K562 (cell line): ENCODE data around the gene LLCFC1. TPM values are rescaled to one million over a fixed set of nuclear protein-coding genes. Genes with fewer than 3 reads are reported as not detected.

Source experiments
- ASH1L ChIP-seq: fragments of 450-650 bp; IDR thresholded peaks from 2 replicates; pipeline ENCODE4 v1.6.1; 2018; ENCODE audit warnings: borderline replicate concordance, mild to moderate bottlenecking, low read depth; ENCODE audit not compliant: partially characterized antibody
- CXXC5 ChIP-seq: fragments of 250-450 bp; sonication (Bioruptor Pico); IDR thresholded peaks from 2 replicates; pipeline ENCODE4 v1.8.0; 2022; ENCODE audit warnings: inconsistent platforms, mild to moderate bottlenecking, moderate library complexity
- FOSL1 ChIP-seq: fragments of 200-800 bp; sonication (Bioruptor generic); conservative IDR thresholded peaks from 2 replicates; pipeline ENCODE4 v1.6.1; 2016; ENCODE audit warnings: missing genetic modification characterization, missing compliant biosample characterization
- HLTF ChIP-seq: fragments of 450-650 bp; IDR thresholded peaks from 2 replicates; pipeline ENCODE4 v1.6.1; 2016
- HOXB6 ChIP-seq: fragments of 250-450 bp; sonication (Bioruptor Pico); IDR thresholded peaks from 2 replicates; pipeline ENCODE4 v1.5.1; 2022; ENCODE audit warnings: mild to moderate bottlenecking, borderline replicate concordance
- MED1 ChIP-seq: sonication (generic); formaldehyde crosslinking; IDR thresholded peaks from 2 replicates; pipeline ENCODE4 v1.8.1; 2023; ENCODE audit warnings: missing genetic modification reagents, borderline replicate concordance
- NCOA2 ChIP-seq, 2 experiments: fragments of 450-650 bp; IDR thresholded peaks; 2 replicates each; pipeline ENCODE4 v1.6.1; 2018; ENCODE audit warnings: mild to moderate bottlenecking in 2 of 2, moderate library complexity in 1 of 2; ENCODE audit not compliant: partially characterized antibody in 2 of 2
- PCBP1 ChIP-seq: fragments of 200-400 bp; formaldehyde crosslinking; IDR thresholded peaks from 2 replicates; pipeline ENCODE4 v1.6.1; 2018; ENCODE audit warnings: mild to moderate bottlenecking, low read depth, low read length; ENCODE audit not compliant: poor library complexity, severe bottlenecking
- POLR2A ChIP-seq: fragments of 450-650 bp; conservative IDR thresholded peaks from 2 replicates; pipeline ENCODE4 v1.6.1; 2016
- RBM34 ChIP-seq: fragments of 200-400 bp; formaldehyde crosslinking; IDR thresholded peaks from 2 replicates; pipeline ENCODE4 v1.6.1; 2018; ENCODE audit warnings: low read length, borderline replicate concordance; ENCODE audit not compliant: insufficient read depth
- SIN3B ChIP-seq: fragments of 450-650 bp; IDR thresholded peaks from 2 replicates; pipeline ENCODE4 v1.6.1; 2017; ENCODE audit warnings: low read depth, mild to moderate bottlenecking, moderate library complexity
- SLC30A9 ChIP-seq: fragments of 250-450 bp; sonication (Bioruptor Pico); IDR thresholded peaks from 2 replicates; pipeline ENCODE4 v1.8.0; 2022; ENCODE audit warnings: mild to moderate bottlenecking, moderate library complexity
- SRSF1 ChIP-seq: fragments of 200-400 bp; formaldehyde crosslinking; IDR thresholded peaks from 2 replicates; pipeline ENCODE4 v1.6.1; 2017; ENCODE audit warnings: mild to moderate bottlenecking, low read depth, low read length, moderate library complexity
- ZBED1 ChIP-seq: IDR thresholded peaks from 2 replicates; pipeline ENCODE4 v1.6.1; 2014
- ZEB2 ChIP-seq: fragments of 450-650 bp; IDR thresholded peaks from 2 replicates; pipeline ENCODE4 v1.6.1; 2016
- ZNF12 ChIP-seq: sonication (generic); formaldehyde crosslinking; IDR thresholded peaks from 2 replicates; pipeline ENCODE4 v1.4.0; 2020; ENCODE audit warnings: mild to moderate bottlenecking, missing genetic modification reagents
- ZNF408 ChIP-seq: fragments of 250-450 bp; sonication (Bioruptor Pico); IDR thresholded peaks from 2 replicates; pipeline ENCODE4 v1.4.0; 2020; ENCODE audit warnings: low read depth, mild to moderate bottlenecking, moderate library complexity
- ZNF644 ChIP-seq: fragments of 200-800 bp; sonication (Bioruptor generic); IDR thresholded peaks from 2 replicates; pipeline ENCODE4 v1.6.1; 2016; ENCODE audit warnings: low read depth, missing genetic modification characterization, missing compliant biosample characterization
- ZZZ3 ChIP-seq: fragments of 450-650 bp; IDR thresholded peaks from 2 replicates; pipeline ENCODE4 v1.6.1; 2016; ENCODE audit warnings: antibody characterized with exemption, mild to moderate bottlenecking, moderate library complexity
- polyA plus RNA-seq, 8 experiments: library from polyadenylated mRNA; depleted of rRNA in 4 of 8; stranded (reverse) in 5 of 8; unstranded in 3 of 8; fragments of >200 nt; fragmentation: Nextera tagmentation in 2 of 8; fragmentation: Illumina TruSeq in 1 of 8; extraction: Ambion mirVana in 2 of 8; extraction: Trizol in 1 of 8; gene quantifications; 2 replicates each; pipeline versions ENCODE4 v1.2.1 to v1.2.3, GENCODE V29; 2011 to 2014; ENCODE audit warnings: inconsistent platforms in 1 of 8, missing spikeins in 1 of 8
- total RNA-seq, 7 experiments: library from RNA; depleted of rRNA in 6 of 7; stranded (reverse); fragments of >200 nt in 6 of 7; fragmentation: Illumina TruSeq in 2 of 7; extraction: Trizol in 2 of 7; gene quantifications; 2 replicates each; pipeline versions ENCODE4 v1.2.1 to v1.2.3, GENCODE V29; 2011 to 2021; ENCODE audit warnings: low replicate concordance in 1 of 7
- TF ChIP-seq, protein P1 (sequence below), 2 experiments: IDR thresholded peaks in 1 of 2; conservative IDR thresholded peaks in 1 of 2; 2 replicates each; pipeline ENCODE4 v1.6.1; 2016; ENCODE audit warnings: low read depth in 2 of 2, mild to moderate bottlenecking in 1 of 2, missing compliant biosample characterization in 1 of 2, missing genetic modification characterization in 1 of 2, moderate library complexity in 1 of 2
- TF ChIP-seq, protein P2 (sequence below): sonication (generic); formaldehyde crosslinking; IDR thresholded peaks from 2 replicates; pipeline ENCODE4 v1.8.1; 2023; ENCODE audit warnings: mild to moderate bottlenecking, missing genetic modification reagents

Gene LLCFC1
- total and polyA plus RNA-seq, 9 of the 15 experiments (the other 6 are each of a cell fraction or from before 2014, with no cell fraction given) = not detected

DNA sequence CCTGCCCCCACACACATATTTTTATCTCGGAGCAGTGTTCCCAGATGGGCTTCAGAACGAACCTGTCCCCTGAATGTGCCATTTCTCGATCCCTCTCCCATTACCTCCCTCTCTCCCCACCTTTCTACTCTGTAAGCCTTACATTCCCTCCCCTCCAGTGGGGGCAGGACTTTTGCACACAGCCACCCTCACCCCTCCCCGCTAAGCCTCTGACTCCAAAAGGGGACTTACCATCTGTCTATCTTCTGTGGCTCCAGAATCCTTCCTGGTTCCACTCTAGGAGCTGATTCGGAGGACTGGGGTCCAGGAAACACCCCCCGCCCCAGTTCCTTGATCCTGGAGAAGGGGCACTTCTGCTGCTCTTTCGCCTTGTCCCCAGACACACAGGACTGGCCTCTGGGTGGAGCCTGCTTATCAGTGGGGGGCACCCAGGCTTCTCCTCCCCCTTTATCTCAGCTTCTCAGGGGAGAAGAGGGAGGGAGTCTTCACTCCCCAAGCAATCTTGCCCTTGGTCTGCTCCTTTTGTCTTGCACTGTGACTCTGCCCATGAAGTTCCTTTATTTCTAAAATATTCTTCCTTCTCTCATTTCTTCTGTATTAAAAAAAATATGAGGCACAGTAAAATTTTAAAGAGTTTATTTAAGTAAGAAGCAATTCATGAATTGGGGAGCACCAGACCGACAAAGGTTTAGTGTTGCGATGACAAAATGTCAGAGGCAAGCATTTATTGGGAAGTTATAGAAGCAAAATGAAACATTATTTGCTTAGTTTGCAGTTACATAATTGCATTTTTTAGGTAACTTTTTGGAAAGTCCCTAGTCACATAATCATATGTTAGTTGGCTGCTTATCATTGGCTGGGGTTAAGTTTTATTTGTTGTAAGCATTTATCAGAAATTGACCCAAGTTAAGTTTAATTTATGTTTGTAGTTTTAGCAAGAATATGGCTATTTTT, 23.0 kb downstream of the LLCFC1 start, which contains the start of gene KEL (continued):
- peak; percentile 18 for TF ChIP-seq ASH1L
- TF ChIP-seq FOSL1 (tag) = peak; percentile 55
- TF ChIP-seq ZBED1 = no peak
- no peak for TF ChIP-seq HOXB6
- no peak for TF ChIP-seq RBM34
- peak; percentile 61; the same call in 1 of the 2 replicates for TF ChIP-seq ZEB2
- peak; percentile 61 for TF ChIP-seq CXXC5 (CRISPR knock-in tag)
- TF ChIP-seq, protein P1, sequence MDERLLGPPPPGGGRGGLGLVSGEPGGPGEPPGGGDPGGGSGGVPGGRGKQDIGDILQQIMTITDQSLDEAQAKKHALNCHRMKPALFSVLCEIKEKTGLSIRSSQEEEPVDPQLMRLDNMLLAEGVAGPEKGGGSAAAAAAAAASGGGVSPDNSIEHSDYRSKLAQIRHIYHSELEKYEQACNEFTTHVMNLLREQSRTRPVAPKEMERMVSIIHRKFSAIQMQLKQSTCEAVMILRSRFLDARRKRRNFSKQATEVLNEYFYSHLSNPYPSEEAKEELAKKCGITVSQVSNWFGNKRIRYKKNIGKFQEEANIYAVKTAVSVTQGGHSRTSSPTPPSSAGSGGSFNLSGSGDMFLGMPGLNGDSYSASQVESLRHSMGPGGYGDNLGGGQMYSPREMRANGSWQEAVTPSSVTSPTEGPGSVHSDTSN (CRISPR knock-in tag; IDR thresholded peaks at IDR 0.05; ENCODE audit: low read depth) = no peak
- TF ChIP-seq, protein P1 (tag; conservative IDR thresholded peaks at IDR 0.05; ENCODE audit: low read depth) = no peak; the same call in 1 of the 2 replicates
- TF ChIP-seq MED1 (CRISPR knock-in tag) = no peak
- no peak for TF ChIP-seq SRSF1
- no peak for TF ChIP-seq ZNF644 (tag)
- no peak for TF ChIP-seq SIN3B
- peak; percentile 81 for TF ChIP-seq POLR2A
- TF ChIP-seq ZZZ3 = no peak
- no peak for TF ChIP-seq NCOA2 (IDR thresholded peaks at IDR 0.05; ENCODE audit: partially characterized antibody in 2 of 2)
- TF ChIP-seq ZNF12 (CRISPR knock-in tag) = 0 out of 2 replicates have a peak, but pooled peaks have one; percentile 18
- TF ChIP-seq HLTF = peak; percentile 75; the same call in 1 of the 2 replicates
- no peak for TF ChIP-seq ZNF408
- TF ChIP-seq, protein P2, sequence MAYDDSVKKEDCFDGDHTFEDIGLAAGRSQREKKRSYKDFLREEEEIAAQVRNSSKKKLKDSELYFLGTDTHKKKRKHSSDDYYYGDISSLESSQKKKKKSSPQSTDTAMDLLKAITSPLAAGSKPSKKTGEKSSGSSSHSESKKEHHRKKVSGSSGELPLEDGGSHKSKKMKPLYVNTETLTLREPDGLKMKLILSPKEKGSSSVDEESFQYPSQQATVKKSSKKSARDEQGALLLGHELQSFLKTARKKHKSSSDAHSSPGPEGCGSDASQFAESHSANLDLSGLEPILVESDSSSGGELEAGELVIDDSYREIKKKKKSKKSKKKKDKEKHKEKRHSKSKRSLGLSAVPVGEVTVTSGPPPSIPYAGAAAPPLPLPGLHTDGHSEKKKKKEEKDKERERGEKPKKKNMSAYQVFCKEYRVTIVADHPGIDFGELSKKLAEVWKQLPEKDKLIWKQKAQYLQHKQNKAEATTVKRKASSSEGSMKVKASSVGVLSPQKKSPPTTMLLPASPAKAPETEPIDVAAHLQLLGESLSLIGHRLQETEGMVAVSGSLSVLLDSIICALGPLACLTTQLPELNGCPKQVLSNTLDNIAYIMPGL (CRISPR knock-in tag) = no peak
- TF ChIP-seq SLC30A9 (CRISPR knock-in tag) = no peak
- no peak for TF ChIP-seq PCBP1
